HG03175 (cell line): ENCODE measurements around the gene PSMD2.
A peak's percentile ranks its signal among the peaks of the same experiment; 100 is the strongest.
"Not testable (repeated sequence)": the region's sequence is repeated elsewhere in the genome, so short reads cannot be mapped to it uniquely, and the experiment has no call there.

Source experiments
- ATAC-seq: cut with Tn5 transposase; IDR thresholded peaks from one replicate; pipeline ENCODE4 v1.9.1; 2021; ENCODE audit warnings: mild to moderate bottlenecking, moderate library complexity; ENCODE audit not compliant: unreplicated experiment

The PSMD2 gene

DNA sequence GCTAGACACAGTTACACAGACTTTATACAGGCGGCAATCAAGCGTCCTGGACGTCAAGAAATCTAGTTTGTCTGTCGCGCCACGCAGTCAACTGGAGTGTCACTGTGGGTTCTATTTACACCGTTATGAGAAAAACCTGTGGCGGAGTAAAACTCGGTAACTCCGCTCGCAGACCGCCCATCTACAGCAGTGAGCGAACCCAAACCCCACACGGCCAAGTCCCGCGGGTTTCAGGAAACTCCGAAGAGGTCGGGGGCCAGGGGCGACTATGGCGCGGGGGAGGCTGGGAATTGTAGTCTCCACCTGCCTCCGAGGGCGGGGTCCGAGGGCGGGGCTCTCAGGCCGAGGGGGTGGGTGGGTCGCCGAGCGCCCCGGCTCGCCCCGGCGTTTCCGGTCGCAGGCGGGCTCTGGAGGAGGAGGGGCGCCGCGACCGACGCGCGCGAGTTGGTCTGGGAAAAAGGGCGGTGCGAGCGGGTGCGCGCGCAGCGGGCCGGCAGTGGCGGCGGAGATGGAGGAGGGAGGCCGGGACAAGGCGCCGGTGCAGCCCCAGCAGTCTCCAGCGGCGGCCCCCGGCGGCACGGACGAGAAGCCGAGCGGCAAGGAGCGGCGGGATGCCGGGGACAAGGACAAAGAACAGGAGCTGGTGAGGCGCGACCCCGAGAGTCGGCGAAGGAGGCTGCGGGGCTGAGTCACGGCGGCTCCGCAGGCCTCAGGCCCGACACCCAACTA lies at the start of gene PSMD2:
PSMD2 (plus strand) TSS at position 483 of the 729 bp plus-strand sequence; CDS start at position 509, 26 bp downstream.
- peak; percentile 94 for ATAC-seq

DNA sequence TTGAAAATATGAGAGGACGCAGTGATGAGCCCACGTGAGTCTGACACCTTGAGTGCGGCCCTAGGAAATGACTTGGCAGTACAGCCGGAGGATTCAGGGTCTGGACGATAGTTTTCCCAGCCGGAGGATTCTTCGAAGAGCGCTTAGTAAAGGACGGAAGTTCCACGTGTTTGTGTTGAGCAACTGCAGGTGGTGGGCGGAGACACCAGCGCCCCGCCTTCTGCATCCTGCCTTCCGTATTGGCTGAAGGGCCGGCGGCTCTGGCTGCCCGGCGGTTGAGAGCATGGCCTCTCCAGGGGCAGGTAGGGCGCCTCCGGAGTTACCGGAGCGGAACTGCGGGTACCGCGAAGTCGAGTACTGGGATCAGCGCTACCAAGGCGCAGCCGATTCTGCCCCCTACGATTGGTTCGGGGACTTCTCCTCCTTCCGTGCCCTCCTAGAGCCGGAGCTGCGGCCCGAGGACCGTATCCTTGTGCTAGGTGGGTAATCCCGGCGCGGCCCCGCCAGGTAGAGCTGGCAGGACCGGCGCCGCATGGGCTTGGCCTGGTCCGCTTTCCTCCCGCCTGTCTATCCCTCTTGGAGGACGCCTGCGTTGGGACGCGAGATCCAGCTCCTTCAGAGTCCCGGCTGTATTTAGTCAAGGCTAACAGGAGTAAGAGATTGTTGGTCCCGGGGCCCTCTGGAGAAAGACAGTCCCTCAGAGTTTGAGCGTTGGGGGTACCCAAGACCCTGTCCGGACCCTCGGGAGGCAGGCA lies 49.5 kb upstream of the PSMD2 start, which contains the start of gene EEF1AKMT4:
EEF1AKMT4 (plus strand) TSS at position 261 of the 755 bp plus-strand sequence; CDS start at position 284, 23 bp downstream.
- ATAC-seq, result peak; percentile 91

- ATAC-seq, result peak; percentile 65
These were observed 48.7 kb upstream of the PSMD2 start for GRCh38 chr3:184250167-184250828.

DNA sequence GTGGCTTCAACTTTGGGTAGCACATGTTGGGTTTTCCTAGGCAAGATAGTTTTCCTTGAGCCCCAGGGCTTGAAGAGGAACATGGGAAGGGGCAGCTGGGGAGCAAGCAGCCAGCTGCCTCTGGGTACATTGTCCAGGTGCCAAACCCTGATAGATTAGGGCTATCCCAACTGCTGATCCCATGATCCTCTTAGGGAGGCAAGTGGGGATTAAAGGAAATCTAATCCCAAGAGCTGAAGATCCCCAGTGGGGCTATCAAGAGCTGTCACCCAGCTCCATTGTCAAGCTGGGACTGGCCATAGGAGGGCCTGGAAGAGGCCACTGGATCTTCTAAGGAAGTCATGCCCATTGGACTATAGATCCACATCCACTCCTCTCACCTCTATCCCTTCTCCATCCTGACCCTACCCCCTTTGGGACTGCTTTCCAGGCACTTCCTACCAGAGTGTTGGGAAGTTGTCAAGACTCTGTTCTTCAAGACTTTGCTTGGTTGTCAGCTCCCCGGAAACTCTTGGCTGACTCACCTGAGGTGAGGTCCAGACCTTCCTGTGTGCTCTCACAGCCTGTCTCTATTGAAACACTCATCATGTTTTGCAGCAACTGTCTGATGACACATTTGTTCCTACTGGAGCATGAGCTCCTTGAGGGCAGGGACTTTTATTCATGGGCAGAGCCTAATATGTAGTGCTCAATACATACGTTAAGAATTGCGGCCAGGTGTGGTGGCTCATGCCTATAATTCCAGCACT lies 43.6 kb upstream of the PSMD2 start:
- no peak for ATAC-seq

GRCh38 chr3:184257083-184257915 lies 41.7 kb upstream of the PSMD2 start:
- no peak for ATAC-seq

DNA sequence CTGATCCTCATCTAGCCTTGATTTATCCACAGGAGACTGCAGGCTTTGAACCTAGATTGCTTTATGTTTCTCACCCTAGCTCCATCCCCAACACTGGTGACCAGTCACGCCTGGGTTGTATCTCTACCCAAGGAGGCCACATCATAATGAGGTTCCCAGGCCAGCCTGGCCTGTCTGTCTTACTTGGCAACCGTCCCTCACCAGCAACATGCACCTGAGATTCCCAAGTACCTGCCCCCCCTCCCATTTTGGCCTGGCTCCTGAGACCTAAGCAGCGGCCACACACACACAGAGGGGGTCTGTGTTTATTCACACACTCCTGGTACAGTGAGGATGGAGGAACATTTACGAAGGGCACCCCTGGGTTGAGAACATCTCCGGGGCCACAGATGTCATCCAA lies 40.1 kb upstream of the PSMD2 start:
- no peak for ATAC-seq

GRCh38 chr3:184259396-184259877 lies 39.6 kb upstream of the PSMD2 start:
- no peak for ATAC-seq

DNA sequence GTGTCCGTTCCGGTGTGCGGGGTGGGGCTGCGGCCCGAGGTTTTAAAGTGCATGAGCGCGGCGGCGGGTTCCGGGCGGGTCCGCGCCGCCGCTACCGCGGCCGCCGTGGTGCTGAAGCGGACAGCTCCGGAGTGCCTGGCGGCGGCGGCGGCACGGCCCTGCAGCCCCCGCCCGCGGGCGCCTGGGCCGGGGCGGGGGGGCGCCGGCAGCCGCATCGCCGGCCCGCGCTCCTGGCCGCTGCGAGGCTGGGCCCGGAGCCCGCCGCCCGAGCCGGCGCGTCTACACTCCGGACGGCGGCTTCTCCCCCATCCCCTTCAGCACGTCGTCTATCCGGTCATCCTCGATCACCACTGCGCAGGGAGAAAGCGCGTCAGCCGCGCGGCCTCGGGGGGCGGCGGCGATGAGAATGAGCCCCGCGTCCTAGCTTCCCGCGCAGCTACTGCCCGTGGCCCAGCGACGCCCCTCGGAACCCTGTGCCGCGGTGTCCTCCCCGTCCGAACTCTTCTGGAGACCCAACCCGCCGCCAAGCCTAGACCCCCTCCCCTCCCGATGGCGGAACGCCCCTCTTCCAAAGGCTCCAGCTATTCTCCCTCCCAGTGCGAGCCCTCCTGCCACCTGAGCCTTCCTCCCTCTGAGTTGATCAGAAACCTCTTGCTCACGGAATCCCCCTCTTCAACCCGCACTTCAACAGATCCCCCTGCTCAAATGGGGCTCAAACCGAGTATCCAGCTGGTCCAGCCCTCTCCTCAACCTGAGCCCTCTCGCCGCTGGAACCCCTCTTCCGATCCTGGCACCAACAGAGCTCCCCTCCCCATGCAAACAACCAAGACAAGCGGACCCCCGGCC lies 38.9 kb upstream of the PSMD2 start:
- ATAC-seq, result peak; percentile 42

DNA sequence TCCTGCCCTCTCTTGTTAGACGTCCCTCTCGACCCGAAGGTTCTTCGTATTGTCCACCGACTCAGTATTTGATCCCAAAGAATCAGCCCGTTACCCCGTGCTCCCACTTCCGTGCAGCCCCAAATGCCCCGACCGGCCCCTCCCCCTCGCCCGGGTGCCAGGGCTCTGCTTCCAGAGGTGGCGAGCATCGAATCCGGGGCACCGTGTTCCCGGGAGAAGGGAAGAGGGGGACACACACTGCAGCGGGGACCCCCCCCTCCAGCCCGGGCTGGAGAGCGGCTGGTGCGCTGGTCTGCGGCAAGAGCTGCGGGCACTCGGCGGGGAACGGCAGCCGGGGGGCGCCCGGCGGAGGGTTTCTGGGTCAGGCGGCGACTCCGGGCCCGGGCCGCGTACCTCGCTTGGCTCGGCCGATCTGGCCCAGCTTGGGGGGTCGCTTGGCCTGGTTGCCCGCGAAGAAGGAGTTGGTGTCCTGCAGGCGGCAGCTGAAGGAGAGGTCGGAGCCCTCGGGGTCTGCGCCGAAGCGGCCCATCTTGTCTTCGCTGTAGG lies 38.2 kb upstream of the PSMD2 start:
- ATAC-seq, result peak; percentile 10

GRCh38 chr3:184261270-184261853 lies 37.7 kb upstream of the PSMD2 start, which contains the start of gene CAMK2N2:
Gene CAMK2N2 (minus strand): TSS chr3:184261553. CDS start chr3:184261285, 268 bp downstream.
- peak; percentile 40 for ATAC-seq

DNA sequence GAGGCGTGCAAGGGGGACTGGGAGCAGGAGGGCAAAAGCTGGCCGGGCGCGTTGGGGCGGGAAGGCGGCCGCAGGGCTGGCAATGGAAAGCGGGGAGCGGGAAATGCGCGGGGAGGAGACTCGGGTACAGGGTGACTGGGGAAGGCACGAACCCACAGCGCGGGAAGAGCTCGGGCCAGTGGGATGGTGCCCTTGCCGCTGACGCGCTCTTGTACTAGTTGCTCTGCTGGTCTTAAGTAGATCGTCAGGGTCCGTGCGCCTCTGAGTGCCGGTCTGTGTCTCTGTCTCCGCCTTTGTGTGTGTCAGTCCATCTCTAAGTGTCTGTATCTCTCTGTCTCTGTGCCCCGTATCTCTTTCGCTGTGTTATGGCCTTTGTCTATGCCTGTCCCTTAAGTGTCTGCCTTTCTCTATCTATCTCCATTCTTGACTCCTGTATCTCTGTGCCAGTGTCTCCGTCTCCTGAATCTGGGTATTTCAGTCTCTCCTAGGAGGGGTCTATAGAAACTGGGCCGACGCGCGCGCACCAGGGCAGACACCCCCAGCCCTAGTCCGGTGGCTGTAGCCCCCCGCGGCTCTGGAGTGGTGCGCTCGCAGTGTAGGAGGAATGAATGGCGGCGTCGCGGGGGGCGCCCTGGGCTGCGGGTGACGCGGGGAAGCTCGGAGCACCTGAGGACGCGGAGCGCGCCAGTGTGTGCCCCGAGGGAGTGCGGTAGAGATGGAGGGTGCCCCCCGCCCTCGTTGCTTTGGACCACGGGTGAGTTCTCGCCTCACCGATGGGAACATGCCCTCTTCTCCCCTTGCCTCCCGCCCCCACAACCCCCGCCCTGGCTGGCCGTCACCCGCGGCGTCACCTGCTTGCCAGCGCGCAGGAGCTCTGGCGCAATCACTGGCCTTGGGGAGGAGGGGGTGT lies 36.9 kb upstream of the PSMD2 start:
- ATAC-seq, result no peak

DNA sequence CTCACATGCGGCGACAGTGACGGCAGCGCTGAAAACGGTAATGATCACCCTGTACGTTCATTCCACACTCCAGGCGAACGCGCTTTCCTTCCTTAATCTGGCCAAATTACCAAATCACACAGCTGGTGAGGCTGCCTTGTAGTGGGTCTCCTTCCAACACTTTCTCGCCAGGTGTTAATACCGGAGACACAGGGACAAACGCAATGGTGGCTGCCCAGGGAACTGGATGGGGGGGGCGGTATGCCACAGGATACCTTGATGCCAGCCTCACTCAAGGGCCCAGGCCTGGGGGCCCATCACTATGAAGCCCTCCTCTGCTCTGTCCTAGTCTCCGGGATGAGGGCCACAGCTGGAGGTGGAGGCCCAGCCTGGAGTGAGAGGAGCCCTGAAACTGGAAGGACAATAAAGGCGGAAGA lies 36.3 kb upstream of the PSMD2 start:
- no peak for ATAC-seq

DNA sequence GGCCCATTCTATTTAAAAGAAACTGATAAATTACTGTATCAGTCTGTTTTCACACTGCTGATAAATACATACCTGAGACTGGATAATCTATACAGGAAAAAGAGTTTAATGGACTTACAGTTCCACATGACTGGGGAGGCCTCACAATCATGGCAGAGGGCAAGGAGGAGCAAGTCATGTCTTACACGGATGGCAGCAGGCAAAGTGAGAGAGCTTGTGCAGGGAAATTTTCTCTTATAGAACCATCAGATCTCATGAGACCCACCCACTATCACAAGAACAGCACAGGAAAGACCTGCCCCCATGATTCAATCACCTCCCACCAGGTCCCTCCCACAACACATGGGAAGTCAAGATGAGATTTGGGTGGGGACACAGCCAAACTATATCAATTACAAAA lies 31.8 kb upstream of the PSMD2 start:
- ATAC-seq, result not testable (repeated sequence)

GRCh38 chr3:184272269-184272668 lies 26.8 kb upstream of the PSMD2 start:
- ATAC-seq, result no peak

GRCh38 chr3:184275381-184275701 lies 23.7 kb upstream of the PSMD2 start:
- no peak for ATAC-seq

- ATAC-seq, result no peak
These were observed 22.8 kb upstream of the PSMD2 start, which contains the start of gene ECE2 for GRCh38 chr3:184275961-184276910. Gene ECE2 (plus strand): TSS chr3:184276022. CDS start chr3:184276154, 132 bp downstream.
